ENCODE measurements around the gene MAP10.

The MAP10 gene

DNA sequence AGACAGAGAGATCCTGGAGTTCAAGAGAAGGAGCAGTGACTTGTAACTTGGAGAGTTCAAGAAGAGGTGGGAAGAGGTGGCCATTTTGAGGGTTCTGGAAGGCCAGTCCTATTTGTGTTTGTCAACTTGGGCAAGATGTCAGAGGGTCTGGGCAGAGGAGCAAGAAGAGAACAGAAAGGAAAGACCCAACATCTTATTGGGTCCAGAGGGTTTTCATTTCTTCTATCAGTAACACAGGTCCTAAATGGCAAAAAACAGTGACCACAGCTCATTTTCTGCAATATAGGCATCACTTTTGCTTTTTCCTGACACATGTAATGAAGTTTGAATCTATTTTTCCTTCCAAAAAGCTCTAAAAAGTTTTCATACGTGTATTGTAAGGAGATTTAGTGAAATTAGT is 38.3 kb upstream of the MAP10 start:
- TF ChIP-seq TAF1 (IDR thresholded peaks at IDR 0.05; ENCODE audit: borderline replicate concordance, insufficient read depth, low read length): no peak
- TF ChIP-seq POLR2AphosphoS5 (IDR thresholded peaks at IDR 0.05; ENCODE audit: low read depth, low read length): no peak
- no peak for TF ChIP-seq SIN3A (IDR thresholded peaks at IDR 0.05; ENCODE audit: borderline replicate concordance, insufficient read depth, low read length)
- TF ChIP-seq FOXP2 (optimal IDR thresholded peaks at IDR 0.05; ENCODE audit: borderline replicate concordance, extremely low read depth, extremely low read length, insufficient read depth): no peak
- TF ChIP-seq, protein P1, sequence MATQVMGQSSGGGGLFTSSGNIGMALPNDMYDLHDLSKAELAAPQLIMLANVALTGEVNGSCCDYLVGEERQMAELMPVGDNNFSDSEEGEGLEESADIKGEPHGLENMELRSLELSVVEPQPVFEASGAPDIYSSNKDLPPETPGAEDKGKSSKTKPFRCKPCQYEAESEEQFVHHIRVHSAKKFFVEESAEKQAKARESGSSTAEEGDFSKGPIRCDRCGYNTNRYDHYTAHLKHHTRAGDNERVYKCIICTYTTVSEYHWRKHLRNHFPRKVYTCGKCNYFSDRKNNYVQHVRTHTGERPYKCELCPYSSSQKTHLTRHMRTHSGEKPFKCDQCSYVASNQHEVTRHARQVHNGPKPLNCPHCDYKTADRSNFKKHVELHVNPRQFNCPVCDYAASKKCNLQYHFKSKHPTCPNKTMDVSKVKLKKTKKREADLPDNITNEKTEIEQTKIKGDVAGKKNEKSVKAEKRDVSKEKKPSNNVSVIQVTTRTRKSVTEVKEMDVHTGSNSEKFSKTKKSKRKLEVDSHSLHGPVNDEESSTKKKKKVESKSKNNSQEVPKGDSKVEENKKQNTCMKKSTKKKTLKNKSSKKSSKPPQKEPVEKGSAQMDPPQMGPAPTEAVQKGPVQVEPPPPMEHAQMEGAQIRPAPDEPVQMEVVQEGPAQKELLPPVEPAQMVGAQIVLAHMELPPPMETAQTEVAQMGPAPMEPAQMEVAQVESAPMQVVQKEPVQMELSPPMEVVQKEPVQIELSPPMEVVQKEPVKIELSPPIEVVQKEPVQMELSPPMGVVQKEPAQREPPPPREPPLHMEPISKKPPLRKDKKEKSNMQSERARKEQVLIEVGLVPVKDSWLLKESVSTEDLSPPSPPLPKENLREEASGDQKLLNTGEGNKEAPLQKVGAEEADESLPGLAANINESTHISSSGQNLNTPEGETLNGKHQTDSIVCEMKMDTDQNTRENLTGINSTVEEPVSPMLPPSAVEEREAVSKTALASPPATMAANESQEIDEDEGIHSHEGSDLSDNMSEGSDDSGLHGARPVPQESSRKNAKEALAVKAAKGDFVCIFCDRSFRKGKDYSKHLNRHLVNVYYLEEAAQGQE (IDR thresholded peaks at IDR 0.05; ENCODE audit: insufficient read depth in 1 of 2, low read depth in 2 of 2, low read length in 2 of 2): no peak

DNA sequence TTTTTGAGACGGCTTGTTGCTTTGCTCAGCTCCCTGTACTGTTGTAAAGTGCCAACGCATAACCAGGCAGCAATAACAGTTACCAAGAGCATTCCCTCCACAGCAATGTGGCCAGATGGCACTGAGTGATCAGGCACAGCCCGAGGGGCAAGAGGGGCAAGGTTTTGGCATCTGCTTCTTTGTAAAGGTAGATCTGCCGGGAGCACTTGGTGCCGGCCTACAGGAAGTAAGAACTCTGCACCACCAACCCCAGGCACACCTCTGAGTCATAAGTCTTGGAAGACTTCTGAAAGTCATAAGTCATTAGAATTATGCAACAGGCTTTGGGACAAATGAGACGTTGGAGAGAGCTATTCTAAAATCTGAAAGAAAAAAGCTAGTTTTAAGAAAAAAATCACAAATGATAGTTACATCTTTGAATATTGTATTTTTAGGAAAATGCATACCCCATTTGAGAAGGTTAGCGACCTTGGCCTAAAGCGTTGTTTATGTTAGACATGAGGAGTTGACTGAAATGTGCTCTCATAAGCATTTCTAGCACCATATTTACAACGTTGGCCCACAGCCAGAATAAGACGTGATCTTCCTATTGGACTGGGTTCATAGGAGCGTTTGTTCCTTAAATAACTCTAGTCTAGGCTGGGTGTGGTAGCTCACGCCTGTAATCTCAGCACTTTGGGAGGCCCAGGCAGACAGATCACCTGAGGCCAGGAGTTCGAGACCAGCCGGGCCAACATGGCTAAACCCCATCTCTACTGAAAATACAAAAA is 37.7 kb upstream of the MAP10 start:
- no peak for TF ChIP-seq FOXP2 (optimal IDR thresholded peaks at IDR 0.05; ENCODE audit: borderline replicate concordance, extremely low read depth, extremely low read length, insufficient read depth)
- TF ChIP-seq SIN3A (IDR thresholded peaks at IDR 0.05; ENCODE audit: borderline replicate concordance, insufficient read depth, low read length): no peak
- TF ChIP-seq POLR2AphosphoS5 (IDR thresholded peaks at IDR 0.05; ENCODE audit: low read depth, low read length): no peak
- TF ChIP-seq, protein P1 (IDR thresholded peaks at IDR 0.05; ENCODE audit: insufficient read depth in 1 of 2, low read depth in 2 of 2, low read length in 2 of 2): no peak
- no peak for TF ChIP-seq TAF1 (IDR thresholded peaks at IDR 0.05; ENCODE audit: borderline replicate concordance, insufficient read depth, low read length)

DNA sequence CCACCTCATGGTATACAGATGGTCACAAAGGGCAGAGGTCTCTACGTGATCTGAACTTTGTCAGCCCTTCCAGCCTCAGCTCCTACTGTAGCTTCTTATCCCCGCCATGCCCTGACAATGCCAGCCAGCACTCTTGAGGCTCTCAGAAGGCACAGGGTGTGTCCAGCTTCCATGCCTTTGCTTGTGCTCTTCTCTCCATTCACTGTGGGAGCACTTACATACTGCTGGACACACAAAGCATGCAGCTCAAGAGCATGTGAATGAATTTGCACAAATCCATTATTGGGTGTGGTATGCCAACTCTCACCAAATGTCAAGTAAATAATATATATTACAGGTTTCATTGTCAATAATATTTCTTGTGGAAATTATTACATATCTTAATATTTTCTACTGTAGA is 36.4 kb upstream of the MAP10 start:
- TF ChIP-seq POLR2AphosphoS5 (IDR thresholded peaks at IDR 0.05; ENCODE audit: low read depth, low read length) (no peak), SIN3A (IDR thresholded peaks at IDR 0.05; ENCODE audit: borderline replicate concordance, insufficient read depth, low read length) (no peak), FOXP2 (optimal IDR thresholded peaks at IDR 0.05; ENCODE audit: borderline replicate concordance, extremely low read depth, extremely low read length, insufficient read depth) (no peak), TAF1 (IDR thresholded peaks at IDR 0.05; ENCODE audit: borderline replicate concordance, insufficient read depth, low read length) (no peak)
- TF ChIP-seq, protein P1 (IDR thresholded peaks at IDR 0.05; ENCODE audit: insufficient read depth in 1 of 2, low read depth in 2 of 2, low read length in 2 of 2): no peak

DNA sequence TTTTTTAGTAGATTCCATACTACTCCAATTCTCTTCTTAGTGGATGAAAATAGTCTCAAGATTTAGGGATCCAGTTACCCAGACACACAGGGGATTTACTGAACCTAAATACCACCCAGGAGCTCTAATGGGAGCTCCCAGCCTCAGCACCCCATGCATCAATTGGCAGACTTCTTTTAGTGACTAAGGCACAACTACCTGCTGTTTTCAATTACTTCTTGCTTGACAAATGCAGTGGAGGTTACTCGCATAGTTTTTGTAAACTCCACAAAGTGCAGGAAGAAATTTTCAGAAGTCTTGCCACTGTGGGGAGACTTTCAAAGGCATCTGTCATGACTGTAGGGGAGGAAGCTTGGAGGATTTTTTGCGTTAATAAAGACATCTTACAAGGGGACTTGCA is 35.5 kb upstream of the MAP10 start:
- TF ChIP-seq TAF1 (IDR thresholded peaks at IDR 0.05; ENCODE audit: borderline replicate concordance, insufficient read depth, low read length) (no peak), FOXP2 (optimal IDR thresholded peaks at IDR 0.05; ENCODE audit: borderline replicate concordance, extremely low read depth, extremely low read length, insufficient read depth) (no peak), POLR2AphosphoS5 (IDR thresholded peaks at IDR 0.05; ENCODE audit: low read depth, low read length) (no peak), SIN3A (IDR thresholded peaks at IDR 0.05; ENCODE audit: borderline replicate concordance, insufficient read depth, low read length) (no peak)
- TF ChIP-seq, protein P1 (IDR thresholded peaks at IDR 0.05; ENCODE audit: insufficient read depth in 1 of 2, low read depth in 2 of 2, low read length in 2 of 2): no peak

Measured in PFSK-1 (cell line).